D721Med (cell line): Measurements from ENCODE around the gene FBXO31.

Experiments
- DNase-seq: peaks from one replicate; pipeline ENCODE4 v3.0.0; 2011; ENCODE audit warnings: low spot score; ENCODE audit not compliant: insufficient read length
- FAIRE-seq: peaks from 2 replicates; lab custom pipeline; 2011; peaks lifted over from hg19 to GRCh38; lab: Jason Lieb, UNC
- CTCF ChIP-seq: IDR thresholded peaks from 2 replicates; pipeline ENCODE4 v1.5.1; 2012; ENCODE audit warnings: mild to moderate bottlenecking, control low read depth; ENCODE audit not compliant: insufficient read depth; ENCODE audit errors: missing control alignments

The FBXO31 gene

DNA sequence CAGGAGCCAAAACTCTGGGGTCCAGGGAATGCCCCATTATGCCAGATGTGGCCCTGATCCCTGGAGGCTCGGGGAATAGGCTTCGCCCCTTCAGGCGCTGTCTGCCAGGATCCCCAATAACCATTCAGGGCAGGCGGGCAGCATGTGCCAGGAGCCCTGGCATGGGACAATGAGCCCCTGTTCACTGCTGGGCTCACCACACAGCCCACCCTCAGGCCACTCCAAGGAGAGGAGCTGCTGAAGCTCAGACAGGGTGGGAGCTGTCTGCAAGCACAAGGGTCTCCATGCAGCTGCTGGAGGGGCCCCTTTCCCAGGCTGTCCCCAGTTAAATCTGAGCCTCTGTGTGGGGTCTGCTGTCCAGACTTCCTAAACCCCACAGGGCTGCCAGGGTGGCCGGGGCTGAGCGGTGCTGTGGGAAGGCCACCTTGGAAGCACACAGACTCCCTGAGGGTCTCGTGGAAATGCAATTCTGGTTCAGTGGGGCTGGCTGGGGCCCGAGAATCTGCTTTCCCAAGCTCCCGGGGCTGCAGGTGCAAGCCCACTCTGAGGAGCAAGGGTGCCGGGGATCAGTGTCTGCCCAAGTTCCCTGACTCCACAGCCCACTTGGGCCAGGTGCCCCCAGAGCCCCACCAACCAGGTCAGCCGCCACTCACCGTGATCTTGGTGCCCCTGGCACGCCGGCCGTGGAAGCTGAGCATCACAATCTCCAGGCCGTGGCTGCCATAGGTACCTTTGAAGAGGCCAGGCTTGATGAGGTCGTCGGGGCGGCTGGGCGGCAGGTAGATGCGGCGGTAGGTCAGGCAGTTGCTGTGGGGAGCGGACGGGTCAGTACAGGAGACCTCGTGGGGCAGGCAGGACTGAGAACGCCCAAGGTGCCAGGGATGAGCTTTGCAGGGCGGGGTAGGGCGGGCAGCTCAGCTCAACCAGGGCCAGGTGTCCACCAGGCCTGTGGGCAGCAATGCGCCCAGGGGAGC lies 48.6 kb downstream of the FBXO31 start:
- DNase-seq, result no peak
- no peak for FAIRE-seq
- no peak for TF ChIP-seq CTCF

GRCh38 chr16:87333581-87334331 lies 49.8 kb downstream of the FBXO31 start:
- FAIRE-seq (no peak), DNase-seq (no peak)
- TF ChIP-seq CTCF, result no peak

DNA sequence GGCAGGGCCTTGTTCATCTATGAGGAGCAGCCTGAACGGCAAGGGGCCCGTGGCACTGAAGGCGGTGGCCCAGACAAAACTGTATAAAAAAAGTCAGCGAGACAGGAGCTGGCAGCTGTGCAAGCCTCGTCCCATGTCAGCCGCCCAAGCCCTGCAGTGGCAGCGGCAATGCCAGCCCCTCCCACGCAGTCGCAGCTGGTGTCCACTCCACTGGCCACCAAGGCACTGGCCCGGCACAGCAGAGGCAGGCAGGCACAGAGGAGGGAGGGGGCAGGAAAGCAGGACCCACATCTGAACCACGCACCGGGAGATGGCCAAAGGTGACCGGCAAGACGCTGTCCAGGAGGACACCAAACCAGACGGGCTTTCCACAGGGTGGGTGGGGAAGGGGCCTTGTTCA lies 50.5 kb downstream of the FBXO31 start:
- DNase-seq (no peak), FAIRE-seq (no peak)
- TF ChIP-seq CTCF, result no peak

DNA sequence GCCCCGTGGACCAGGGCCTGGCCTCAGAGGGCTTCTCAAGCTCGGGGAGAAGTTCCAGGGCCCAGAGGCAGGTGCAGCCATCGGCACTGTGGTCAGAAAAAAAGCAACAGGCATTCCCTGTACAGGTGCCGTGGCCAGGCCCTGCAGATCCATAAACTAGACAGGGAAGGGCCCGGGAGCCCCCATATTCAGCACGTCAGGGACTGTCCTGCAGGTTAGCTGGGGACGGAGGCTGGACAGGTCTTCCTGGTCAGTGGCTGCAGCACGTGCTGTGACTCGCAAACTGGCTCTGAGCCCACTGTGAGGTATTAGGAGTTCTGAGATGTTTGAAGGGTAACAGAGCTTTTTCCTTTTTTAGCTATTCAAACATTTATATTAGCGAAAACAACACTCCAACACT lies 51.4 kb downstream of the FBXO31 start:
- FAIRE-seq, result no peak
- DNase-seq, result no peak
- TF ChIP-seq CTCF, result no peak

- no peak for TF ChIP-seq CTCF
- DNase-seq (no peak), FAIRE-seq (no peak)
Measured at GRCh38 chr16:87331241-87331801, 52.3 kb downstream of the FBXO31 start.

- DNase-seq, result no peak
- no peak for TF ChIP-seq CTCF
- no peak for FAIRE-seq
Measured at GRCh38 chr16:87330646-87331045, 52.9 kb downstream of the FBXO31 start.

- FAIRE-seq, result no peak
- DNase-seq, result no peak
- no peak for TF ChIP-seq CTCF
Measured at GRCh38 chr16:87330257-87330624, 53.3 kb downstream of the FBXO31 start.
